GM12872 (cell line): Measurements from ENCODE around the gene PFKL.

Experiments used
- TF ChIP-seq, protein P1 (sequence below): IDR thresholded peaks from 3 replicates; pipeline ENCODE4 v1.5.1; 2011; ENCODE audit warnings: low read depth, mild to moderate bottlenecking, low read length, moderate library complexity; ENCODE audit not compliant: insufficient read depth

PFKL gene

DNA sequence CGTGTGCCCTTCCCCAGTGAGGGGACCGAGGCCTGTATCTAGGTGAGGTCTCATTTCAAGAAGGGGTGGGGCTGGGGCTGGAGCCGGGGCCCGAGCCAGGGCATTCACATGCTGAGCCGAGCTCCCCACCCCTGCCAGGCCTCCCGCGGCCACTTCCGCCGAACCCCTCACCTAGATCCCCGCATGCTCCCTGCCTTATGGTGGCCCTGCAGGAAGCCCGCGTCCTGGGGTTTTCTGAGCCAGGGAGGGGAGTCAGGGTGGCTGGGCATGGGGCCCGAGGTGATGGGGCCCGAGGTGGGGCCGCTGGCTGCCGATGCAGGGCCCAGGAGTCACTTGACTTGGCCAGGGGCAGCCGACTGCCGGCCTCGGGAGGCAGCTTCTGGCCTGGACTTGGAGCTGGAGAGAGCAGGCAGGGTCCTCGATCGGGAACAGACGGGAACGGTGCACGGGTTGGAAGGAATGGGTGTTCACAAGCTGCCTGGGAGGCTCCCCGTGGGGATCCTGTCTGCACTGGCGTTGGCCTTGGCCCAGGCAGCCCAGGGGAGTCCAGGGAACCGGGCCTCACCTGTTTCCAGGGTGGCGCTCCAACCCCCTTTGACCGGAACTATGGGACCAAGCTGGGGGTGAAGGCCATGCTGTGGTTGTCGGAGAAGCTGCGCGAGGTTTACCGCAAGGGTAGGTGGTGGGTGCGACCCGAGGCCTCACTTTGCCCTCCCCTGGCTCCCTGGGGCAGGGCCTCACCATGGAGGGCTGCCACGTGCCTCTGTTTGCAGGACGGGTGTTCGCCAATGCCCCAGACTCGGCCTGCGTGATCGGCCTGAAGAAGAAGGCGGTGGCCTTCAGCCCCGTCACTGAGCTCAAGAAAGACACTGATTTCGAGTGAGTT lies 25.8 kb downstream of the PFKL start:
- TF ChIP-seq, protein P1, sequence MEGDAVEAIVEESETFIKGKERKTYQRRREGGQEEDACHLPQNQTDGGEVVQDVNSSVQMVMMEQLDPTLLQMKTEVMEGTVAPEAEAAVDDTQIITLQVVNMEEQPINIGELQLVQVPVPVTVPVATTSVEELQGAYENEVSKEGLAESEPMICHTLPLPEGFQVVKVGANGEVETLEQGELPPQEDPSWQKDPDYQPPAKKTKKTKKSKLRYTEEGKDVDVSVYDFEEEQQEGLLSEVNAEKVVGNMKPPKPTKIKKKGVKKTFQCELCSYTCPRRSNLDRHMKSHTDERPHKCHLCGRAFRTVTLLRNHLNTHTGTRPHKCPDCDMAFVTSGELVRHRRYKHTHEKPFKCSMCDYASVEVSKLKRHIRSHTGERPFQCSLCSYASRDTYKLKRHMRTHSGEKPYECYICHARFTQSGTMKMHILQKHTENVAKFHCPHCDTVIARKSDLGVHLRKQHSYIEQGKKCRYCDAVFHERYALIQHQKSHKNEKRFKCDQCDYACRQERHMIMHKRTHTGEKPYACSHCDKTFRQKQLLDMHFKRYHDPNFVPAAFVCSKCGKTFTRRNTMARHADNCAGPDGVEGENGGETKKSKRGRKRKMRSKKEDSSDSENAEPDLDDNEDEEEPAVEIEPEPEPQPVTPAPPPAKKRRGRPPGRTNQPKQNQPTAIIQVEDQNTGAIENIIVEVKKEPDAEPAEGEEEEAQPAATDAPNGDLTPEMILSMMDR, result no peak

DNA sequence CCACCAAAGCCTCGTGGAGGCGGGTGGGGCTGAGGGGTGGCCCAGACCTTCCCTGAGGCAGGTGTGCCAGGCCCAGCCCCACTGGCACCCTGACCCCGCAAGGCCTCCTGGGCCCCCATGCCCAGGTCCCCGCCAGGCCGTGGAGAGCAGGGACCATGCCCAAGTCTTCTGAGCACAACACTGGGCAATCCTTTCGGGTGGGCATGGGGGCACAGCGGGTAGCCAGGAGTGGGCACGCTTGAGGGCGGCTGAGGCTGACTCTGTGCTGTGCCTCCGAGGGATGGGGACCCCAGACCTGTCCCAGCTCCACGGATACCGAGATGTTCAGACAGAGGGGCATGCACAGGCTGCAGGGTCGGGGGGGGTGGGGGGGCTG lies 26.4 kb downstream of the PFKL start:
- TF ChIP-seq, protein P1, result no peak

DNA sequence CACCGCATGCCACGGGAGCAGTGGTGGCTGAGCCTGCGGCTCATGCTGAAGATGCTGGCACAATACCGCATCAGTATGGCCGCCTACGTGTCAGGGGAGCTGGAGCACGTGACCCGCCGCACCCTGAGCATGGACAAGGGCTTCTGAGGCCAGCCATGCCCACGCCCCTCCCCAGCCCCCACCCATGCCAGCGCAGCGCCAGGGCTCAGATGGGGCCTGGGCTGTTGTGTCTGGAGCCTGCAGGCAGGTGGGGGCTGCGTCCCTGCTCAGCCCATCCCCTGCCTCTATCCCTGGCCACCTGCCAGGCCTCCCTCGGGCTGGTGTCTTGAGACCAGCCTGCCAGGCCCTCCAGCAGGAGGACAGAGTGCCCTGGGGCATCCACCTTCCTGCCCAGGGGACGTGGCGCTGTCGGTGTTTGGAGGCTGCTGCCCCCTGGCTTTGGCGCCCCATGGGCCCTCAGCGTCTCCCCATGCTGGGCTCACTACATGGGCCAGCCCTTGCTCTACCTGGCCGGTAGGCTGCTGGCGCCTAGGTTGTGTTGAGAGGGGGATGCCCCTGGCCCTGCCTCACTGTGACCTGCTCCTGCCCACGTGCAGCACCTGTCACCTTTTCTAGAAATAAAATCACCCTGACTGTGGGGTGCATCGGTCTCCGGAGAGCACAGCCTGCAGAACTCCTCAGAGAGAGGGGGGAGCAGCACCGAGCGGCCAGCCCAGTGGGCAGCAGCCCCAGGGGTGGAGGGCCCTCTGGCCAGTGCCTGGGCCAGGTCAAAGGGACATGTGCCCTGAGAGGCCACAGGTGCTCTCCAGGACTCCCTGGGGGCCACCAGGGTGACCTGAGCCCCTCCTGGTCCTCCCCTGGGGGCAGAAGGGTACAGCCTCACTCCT lies 27.1 kb downstream of the PFKL start:
- TF ChIP-seq, protein P1, result no peak

DNA sequence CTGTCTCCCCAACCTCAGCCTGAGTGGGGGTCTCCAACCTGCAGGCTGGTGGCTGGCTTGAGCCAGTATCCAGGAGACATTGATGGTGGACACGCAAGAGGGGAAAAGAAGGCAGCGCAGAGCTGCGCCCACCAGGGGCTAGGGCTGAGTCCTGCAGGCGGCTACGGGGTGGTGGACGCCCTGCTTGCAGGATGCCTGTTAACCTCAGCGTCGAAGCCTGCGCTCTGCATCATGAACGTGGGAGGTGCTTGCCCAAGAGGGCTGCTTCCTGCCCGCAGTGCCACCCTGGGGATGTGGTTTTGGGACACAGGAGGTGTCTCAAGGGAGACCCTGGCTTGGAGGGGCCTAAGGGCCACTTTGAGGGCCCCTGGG lies 27.7 kb downstream of the PFKL start:
- TF ChIP-seq, protein P1, result no peak

DNA sequence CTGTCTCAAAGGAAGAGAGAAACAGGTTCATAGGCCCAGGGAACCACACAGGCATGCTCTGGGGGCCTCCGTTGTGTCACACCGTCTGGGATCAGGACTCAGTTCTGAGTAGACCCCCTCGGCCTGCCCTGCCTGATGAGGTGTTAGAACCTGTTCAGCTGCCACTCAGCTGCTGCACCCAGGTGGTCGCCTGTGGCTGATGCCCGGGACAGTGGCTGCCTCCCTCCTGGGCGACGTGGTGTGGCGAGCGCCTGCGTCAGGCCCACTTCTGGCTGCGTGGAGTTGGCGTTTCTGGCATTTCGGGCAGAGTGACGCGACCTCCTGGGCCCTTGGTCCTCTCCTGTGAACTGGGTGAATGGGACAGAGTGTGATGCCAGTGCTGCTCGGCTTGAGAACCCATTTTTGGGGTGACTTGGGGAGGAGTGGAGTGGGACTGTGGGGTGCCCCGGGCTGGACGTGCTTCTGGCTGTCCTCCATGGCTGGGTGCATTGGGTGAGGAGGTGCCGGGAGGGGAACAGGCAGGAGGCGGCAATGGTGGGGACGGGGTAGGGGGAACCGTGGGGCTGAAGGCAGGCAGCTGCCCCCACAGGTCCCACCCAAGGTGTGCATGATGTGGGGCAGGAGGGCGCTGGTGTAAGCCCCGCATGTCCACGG lies 28.5 kb downstream of the PFKL start:
- TF ChIP-seq, protein P1, result no peak

DNA sequence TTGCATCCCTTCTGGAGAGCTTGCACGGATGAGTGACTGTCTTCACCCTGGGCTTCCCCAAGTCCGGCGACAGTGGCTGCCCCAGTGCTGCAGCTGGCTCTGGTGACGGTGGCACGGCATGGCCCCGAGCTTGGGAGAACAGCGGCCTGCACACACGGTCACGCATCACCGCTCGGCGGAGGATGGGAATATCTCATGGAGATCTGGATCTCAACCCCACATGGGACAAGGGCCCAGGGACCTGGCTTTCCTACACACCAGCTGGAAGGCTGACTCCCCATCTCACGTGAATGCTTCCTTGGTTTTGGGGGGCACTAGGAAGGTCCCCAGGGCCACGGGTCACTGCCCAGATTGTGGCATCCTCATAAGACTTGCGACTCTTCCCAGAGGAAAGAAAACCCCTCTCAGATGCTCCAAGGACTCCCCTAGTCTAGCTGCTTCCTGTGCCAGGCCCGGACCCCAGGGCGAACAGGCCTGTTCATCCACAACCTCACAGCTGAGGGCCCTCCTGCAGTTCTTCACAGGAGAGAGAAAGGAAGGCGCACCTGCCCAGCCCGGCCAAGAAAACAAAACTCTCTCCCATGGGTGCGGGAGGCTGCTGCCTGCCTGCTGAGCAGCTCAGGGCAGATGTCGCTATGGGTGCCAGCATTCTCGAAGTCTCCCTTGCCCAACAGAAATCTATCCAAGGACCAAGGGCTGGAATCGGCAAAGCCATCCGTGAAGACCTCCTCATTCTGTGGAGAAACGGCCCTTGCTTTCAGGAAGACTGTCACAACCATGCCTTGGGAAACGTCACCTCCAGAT lies 29.4 kb downstream of the PFKL start:
- TF ChIP-seq, protein P1, result no peak
